Left lobe of liver (tissue), 2 donors: ENCODE results near the gene PSPN. TPM values are rescaled to one million over a fixed set of nuclear protein-coding genes. Genes with fewer than 3 reads are reported as not detected.
"Not testable (repeated sequence)": the region's sequence is repeated elsewhere in the genome, so short reads cannot be mapped to it uniquely, and the experiment has no call there.

Experiments
- ATAC-seq: fragments of 200-7000 bp; cut with Tn5 transposase; one replicate; pipeline ENCODE4 v1.9.1; 2020; ENCODE audit warnings: mild to moderate bottlenecking, moderate library complexity
- DNase-seq: peaks from one replicate; pipeline ENCODE4 v3.0.0-alpha.2; 2020; ENCODE audit warnings: low spot score
- total RNA-seq: library from RNA; stranded (reverse); gene quantifications from one replicate; pipeline ENCODE4 v1.2.1, GENCODE V29; 2021
- donor health status: DM: no; HTN: no; CAD: no; lungs with moderate emphysema.
- donor health status: DM: no; HTN: yes; CAD: no.

Gene PSPN
- total RNA-seq, 1 donor from 2014 or later, result 1.3 TPM

- ATAC-seq, result no peak
- no peak for DNase-seq
Measured at GRCh38 chr19:6374161-6374709, 1.5 kb downstream of the PSPN start.

GRCh38 chr19:6373813-6374108 lies 2.0 kb downstream of the PSPN start:
- no peak for ATAC-seq
- DNase-seq, result no peak

DNA sequence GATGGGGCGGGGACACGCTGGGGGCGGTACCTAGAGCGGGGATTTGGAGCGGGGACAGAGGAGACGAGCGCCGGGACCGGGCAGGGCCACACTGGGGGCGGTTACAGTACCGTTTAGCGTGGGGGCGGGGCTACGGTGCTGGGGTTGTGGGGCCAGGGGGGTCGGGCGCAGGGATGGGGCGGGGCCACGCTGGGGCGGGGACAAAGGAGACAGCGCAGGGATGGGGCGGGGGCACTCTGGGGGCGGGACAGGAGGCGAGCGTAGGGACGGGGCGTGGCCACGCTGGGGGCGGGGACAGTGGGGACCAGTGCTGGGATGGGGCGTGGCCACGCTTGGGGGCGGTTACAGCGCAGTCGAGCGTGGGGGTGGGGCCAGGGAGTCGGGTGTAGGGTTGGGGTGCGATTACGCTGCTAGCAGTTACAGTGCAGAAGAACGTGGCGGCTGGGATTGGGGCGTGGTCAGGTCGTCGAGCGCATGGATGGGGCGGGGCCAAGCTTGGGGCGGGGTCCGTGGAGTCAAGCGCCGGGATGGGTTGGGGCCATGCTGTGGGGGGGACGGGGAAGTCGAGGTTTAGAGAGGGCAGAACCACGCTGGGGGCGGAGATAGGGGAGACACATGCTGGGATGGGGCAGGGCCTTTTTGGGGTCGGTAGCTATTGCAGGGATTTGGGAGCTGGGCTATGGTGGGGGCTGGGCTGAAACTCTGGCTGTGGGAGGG lies 2.5 kb downstream of the PSPN start:
- ATAC-seq (peak; percentile 79), DNase-seq (peak; percentile 98)

DNA sequence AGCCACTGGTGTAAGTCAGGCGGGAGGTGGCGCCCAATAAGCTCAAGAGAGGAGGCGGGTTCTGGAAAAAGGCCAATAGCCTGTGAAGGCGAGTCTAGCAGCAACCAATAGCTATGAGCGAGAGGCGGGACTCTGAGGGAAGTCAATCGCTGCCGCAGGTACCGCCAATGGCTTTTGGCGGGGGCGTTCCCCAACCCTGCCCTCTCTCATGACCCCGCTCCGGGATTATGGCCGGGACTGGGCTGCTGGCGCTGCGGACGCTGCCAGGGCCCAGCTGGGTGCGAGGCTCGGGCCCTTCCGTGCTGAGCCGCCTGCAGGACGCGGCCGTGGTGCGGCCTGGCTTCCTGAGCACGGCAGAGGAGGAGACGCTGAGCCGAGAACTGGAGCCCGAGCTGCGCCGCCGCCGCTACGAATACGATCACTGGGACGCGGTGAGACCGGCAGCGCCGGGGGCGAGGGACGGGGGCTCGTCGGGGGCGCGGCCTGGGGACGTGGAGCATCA lies 3.1 kb downstream of the PSPN start, which contains the start of gene ALKBH7:
ALKBH7 (plus strand) TSS at position 201 of the 502 bp plus-strand sequence; CDS start at position 228, 27 bp downstream.
- ATAC-seq, result peak; percentile 81
- DNase-seq, result no peak

DNA sequence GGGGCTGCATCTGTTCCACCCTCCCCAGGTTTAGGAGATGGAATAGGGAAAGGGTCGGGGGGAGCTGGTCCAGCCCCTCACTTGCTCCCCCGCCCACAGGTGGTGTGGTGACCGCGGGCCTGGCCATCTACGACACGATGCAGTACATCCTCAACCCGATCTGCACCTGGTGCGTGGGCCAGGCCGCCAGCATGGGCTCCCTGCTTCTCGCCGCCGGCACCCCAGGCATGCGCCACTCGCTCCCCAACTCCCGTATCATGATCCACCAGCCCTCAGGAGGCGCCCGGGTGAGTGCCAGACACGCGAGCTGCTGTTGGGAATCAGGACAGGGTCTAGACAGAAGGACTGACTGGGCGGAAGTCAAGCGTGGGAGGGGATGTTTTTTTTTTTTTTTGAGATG lies 11.4 kb downstream of the PSPN start:
- DNase-seq, result no peak
- ATAC-seq, result no peak

DNA sequence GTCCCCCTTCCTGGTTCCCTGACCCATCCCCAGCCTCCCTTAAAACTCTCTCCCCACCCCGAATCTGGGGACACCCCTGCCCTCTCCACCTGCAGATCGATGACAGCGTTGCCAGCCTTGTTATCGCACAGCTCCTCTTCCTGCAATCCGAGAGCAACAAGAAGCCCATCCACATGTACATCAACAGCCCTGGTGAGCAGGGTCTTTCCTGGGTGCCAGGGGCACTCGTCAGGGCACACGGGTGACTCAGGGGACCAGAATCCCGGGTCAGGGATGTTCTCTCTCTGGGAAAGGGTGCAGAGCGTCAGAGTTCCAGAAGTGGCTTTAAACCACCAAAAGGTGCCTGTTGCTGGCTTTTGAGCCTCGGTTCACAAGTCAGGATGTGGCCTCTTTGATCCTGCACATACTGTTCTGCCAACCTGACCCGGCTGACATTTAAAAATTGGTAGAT lies 13.4 kb downstream of the PSPN start:
- no peak for DNase-seq
- ATAC-seq, result peak; percentile 23

- ATAC-seq (peak; percentile 28), DNase-seq (peak; percentile 53)
Measured at GRCh38 chr19:6362027-6362350, 13.7 kb downstream of the PSPN start.

DNA sequence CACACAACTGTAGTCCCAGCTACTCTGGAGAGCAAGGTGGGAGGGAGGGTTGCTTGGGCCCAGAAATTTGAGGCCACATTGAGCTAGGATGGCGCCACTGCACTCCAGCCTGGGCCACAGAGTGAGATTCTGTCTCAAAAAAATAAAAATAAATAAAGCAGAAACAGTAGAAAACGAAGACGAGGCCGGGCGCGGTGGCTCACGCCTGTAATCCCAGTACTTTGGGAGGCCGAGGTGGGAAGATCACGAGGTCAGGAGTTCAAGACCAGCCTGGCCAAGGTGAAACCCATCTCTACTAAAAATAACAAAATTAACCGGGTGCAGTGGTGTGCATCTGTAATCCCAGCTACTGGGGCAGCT lies 14.9 kb downstream of the PSPN start:
- not testable (repeated sequence) for ATAC-seq, DNase-seq

DNA sequence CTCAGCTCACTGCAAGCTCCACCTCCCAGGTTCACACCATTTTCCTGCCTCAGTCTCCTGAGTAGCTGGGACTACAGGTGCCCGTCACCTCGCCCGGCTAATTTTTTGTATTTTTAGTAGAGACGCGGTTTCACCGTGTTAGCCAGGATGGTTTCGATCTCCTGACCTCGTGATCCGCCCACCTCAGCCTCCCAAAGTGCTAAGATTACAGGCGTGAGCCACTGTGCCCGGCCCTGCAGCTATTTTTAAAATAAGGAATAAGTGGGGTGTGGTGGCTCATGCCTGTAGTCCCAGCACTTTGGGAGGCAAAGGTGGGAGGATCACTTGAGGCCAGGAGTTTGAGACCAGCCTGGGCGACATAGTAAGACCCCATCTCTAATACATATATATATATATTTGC lies 15.3 kb downstream of the PSPN start:
- ATAC-seq, result not testable (repeated sequence)

GRCh38 chr19:6359568-6360341 lies 16.0 kb downstream of the PSPN start:
- no peak for DNase-seq
- ATAC-seq, result no peak

More for the DNA sequence above, 15.3 kb downstream of the PSPN start:
- DNase-seq, result not testable (repeated sequence)

- ATAC-seq (no peak), DNase-seq (no peak)
Measured at GRCh38 chr19:6358003-6358402, 17.7 kb downstream of the PSPN start.

DNA sequence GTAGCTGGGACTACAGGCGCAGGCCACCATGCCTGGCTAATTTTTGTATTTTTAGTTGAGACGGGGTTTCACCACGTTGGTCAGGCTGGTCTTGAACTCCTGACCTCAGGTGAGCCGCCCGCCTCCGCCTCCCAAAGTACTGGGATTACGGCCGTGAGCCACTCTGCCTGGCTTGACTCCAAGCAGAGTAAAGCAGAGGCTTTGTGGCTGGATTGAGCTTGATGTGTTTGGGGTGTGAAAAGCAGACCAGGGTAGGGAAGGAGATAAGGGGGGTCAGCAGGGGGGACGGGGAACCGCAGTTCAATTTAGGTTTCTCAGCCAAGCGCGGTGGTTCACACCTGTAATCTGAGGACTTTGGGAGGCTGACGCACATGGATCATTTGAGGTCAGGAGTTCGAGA lies 18.6 kb downstream of the PSPN start:
- no peak for ATAC-seq
- no peak for DNase-seq

DNA sequence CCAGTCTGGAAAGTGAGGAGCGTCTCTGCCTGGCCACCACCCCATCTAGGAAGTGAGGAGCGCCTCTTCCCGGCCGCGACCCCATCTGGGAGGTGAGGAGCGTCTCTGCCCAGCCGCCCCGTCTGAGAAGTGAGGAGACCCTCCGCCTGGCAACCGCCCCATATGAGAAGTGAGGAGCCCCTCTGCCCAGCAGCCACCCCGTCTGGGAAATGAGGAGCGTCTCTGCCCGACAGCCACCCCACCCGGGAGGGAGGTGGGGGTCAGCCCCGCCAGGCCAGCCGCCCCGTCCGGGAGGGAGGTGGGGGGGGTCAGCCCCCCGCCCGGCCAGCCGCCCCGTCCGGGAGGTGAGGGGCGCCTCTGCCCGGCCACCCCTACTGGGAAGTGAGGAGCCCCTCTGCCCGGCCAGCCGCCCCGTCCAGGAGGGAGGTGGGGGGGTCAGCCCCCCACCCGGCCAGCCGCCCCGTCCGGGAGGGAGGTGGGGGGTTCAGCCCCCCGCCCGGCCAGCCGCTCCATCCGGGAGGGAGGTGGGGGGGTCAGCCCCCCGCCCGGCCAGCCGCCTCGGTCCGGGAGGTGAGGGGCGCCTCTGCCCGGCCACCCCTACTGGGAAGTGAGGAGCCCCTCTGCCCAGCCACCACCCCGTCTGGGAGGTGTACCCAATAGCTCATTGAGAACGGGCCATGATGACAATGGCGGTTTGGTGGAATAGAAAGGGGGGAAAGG lies 20.3 kb downstream of the PSPN start:
- not testable (repeated sequence) for ATAC-seq, DNase-seq

DNA sequence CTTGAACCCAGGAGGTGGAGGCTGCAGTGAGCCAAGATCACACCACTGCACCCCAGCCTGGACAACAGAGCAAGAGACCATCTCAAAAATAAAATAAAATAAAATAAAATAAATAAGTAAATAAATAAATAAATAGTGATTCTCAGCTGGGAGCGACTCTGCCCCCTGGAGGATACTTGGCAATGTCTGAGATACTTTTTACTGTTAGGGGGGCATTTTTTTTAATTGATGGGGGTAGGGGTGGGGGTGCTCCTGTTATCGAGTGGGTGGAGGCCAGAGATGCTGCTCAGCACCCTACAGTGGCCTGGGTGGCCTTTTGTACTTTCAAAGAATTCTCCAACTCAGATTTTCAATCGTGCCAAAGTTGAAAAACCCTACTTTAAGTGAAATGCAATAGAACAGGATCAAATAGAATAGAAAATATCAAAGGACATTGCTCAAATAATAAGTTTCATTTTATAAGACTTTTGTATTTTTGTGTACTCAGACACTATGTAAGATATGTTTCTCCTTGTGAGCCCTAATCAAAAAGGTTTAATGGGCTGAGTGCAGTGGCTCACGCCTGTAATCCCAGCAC lies 21.5 kb downstream of the PSPN start:
- ATAC-seq, result no peak
- DNase-seq, result no peak

- ATAC-seq, result no peak
- no peak for DNase-seq
Measured at GRCh38 chr19:6352381-6353165, 23.2 kb downstream of the PSPN start.

DNA sequence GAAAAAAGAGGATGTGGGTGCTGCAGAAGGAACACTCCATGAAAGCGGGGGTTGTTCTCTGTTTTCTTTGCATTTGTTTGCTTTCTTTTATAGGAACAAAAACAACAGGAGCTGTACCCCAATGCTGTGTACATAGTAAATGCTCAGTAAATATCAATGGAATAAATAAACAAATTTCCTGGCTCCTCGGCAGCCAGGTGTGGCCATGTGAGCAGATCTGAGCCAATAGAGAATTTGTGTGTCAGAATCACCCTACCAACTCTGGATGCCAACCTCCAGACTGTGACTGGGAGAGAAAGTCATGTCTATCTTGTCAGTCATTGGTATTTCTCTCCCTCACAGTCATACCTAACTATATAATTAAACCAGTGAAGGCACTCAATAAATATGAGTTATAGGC lies 25.0 kb downstream of the PSPN start:
- ATAC-seq (no peak), DNase-seq (no peak)

- DNase-seq, ATAC-seq: not testable (repeated sequence)
Measured at GRCh38 chr19:6349271-6349670, 26.5 kb downstream of the PSPN start.

DNA sequence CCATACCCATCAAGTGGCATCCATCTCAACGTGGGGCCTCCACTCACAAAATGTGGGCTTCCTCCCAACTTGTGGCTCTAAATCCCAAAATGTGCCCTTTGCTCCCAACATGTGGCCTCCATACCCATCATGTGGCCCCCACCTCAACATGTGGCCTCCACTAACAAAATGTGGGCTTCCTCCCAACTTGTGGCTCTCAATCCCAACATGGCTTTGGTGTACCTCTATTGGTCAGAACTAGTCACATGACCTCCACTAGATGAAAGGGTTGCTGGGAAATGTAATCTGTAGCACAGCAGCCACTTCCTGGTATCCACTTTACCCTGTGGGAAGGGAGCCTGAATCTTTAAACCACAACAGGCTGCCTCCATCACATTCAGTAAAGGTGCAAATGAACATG lies 32.3 kb downstream of the PSPN start:
- ATAC-seq (no peak), DNase-seq (no peak)

- DNase-seq (no peak), ATAC-seq (no peak)
Measured at GRCh38 chr19:6340493-6341201, 35.1 kb downstream of the PSPN start.
